Measurements from ENCODE around the gene MT2A. TPM values are rescaled to one million over a fixed set of nuclear protein-coding genes. Genes with fewer than 3 reads are reported as not detected.

The MT2A gene
- total RNA-seq, 4 donors from 2014 or later, result 27.0 to 528 (median 116) TPM

GRCh38 chr16:56609463-56609921 lies 1.1 kb downstream of the MT2A start:
- Histone ChIP-seq H3K27me3 (no peaks in the 10 kb centered on the region), H3K4me1 (peaks cover 54 to 65% (median 60%) of the 10 kb centered on the region in 4 donors), H3K9me3 (no peaks in the 10 kb centered on the region), H3K27ac (replicated peaks in 1 of 4) (peak overlapping the region; percentile 84 to 96 (median 92)), H3K4me3 (peak overlapping the region; percentile 56 to 67 (median 62)), H3K36me3 (no peaks in the 10 kb centered on the region)
- DNase-seq (ENCODE audit: extremely low spot score), result no peak
- TF ChIP-seq EP300 (IDR thresholded peaks at IDR 0.05), result no peak
- peak; percentile 45 for TF ChIP-seq POLR2A (IDR thresholded peaks at IDR 0.05; ENCODE audit: low read depth)
- TF ChIP-seq POLR2AphosphoS5 (IDR thresholded peaks at IDR 0.05), result peak; percentile 52 to 73
- TF ChIP-seq, protein P1, sequence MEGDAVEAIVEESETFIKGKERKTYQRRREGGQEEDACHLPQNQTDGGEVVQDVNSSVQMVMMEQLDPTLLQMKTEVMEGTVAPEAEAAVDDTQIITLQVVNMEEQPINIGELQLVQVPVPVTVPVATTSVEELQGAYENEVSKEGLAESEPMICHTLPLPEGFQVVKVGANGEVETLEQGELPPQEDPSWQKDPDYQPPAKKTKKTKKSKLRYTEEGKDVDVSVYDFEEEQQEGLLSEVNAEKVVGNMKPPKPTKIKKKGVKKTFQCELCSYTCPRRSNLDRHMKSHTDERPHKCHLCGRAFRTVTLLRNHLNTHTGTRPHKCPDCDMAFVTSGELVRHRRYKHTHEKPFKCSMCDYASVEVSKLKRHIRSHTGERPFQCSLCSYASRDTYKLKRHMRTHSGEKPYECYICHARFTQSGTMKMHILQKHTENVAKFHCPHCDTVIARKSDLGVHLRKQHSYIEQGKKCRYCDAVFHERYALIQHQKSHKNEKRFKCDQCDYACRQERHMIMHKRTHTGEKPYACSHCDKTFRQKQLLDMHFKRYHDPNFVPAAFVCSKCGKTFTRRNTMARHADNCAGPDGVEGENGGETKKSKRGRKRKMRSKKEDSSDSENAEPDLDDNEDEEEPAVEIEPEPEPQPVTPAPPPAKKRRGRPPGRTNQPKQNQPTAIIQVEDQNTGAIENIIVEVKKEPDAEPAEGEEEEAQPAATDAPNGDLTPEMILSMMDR (IDR thresholded peaks at IDR 0.05), result peak; percentile 11 to 30 (median 16)
- intact Hi-C loops (cut with DNase I), result loop anchor here (2.0 kb wide), 2 partner anchors 15 to 73 kb away; partner anchors contain the start of genes MT1E and MT1X
- WGBS, result 1% methylated on average over 6 of the region's 6 CpGs

GRCh38 chr16:56610017-56610608 lies 1.7 kb downstream of the MT2A start:
- no peaks in the 10 kb centered on the region for H3K9me3 ChIP-seq
- peak overlapping the region; percentile 56 to 67 (median 62) for H3K4me3 ChIP-seq
- no peaks in the 10 kb centered on the region for H3K36me3 ChIP-seq
- peak overlapping the region; percentile 84 to 96 (median 92) for H3K27ac ChIP-seq (replicated peaks in 1 of 4)
- no peak for DNase-seq (ENCODE audit: extremely low spot score)
- no peaks in the 10 kb centered on the region for H3K27me3 ChIP-seq
- TF ChIP-seq POLR2A (IDR thresholded peaks at IDR 0.05; ENCODE audit: low read depth), result peak; percentile 34
- TF ChIP-seq EP300 (IDR thresholded peaks at IDR 0.05), result peak; percentile 43
- TF ChIP-seq POLR2AphosphoS5 (IDR thresholded peaks at IDR 0.05), result peak; percentile 77
- TF ChIP-seq, protein P1 (IDR thresholded peaks at IDR 0.05), result no peak
- intact Hi-C loops (cut with DNase I), result no loop called here
- H3K4me1 ChIP-seq, result peaks cover 54 to 65% (median 60%) of the 10 kb centered on the region in 4 donors
- WGBS, result 21% methylated on average over 10 of the region's 10 CpGs

DNA sequence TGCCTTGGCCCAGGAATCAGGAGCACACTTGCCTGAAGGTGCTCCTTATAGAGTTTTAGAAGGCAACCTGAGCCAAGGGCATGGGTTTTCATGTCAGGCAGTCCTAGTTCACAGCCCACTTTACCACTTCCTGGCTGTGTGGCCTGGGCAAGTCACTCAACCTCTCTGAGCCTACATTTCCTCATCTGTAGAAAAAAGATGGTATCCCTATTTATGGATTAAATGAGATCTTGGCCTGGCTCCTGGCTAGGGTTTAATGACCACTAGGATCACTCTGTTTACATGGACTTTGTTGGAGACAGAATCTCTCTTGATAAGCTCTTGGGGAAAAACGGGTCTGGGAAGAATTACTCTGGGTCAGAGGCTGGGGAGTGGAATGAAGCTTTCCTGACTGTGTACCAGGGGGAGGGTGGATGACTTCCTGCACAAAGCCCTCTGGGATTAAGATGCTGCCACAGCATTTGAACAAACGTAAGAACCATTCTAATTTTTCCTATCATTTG lies 2.3 kb downstream of the MT2A start:
- Histone ChIP-seq H3K9me3 (no peaks in the 10 kb centered on the region), H3K36me3 (no peaks in the 10 kb centered on the region), H3K4me3 (peak overlapping the region in 3 of 4 donors; percentile 56 to 67 (median 61)), H3K27ac (replicated peaks in 1 of 4) (peak overlapping the region; percentile 84 to 96 (median 92)), H3K27me3 (no peaks in the 10 kb centered on the region), H3K4me1 (peaks cover 53 to 62% (median 59%) of the 10 kb centered on the region in 4 donors)
- no peak for DNase-seq (ENCODE audit: extremely low spot score)
- TF ChIP-seq, protein P1 (IDR thresholded peaks at IDR 0.05), result no peak
- TF ChIP-seq POLR2A (IDR thresholded peaks at IDR 0.05; ENCODE audit: low read depth), result no peak
- intact Hi-C loops (cut with DNase I), result no loop called here
- 24% methylated on average over 2 of the region's 2 CpGs for WGBS

GRCh38 chr16:56611281-56611833 lies 3.0 kb downstream of the MT2A start:
- peak overlapping the region; percentile 84 to 96 (median 92) for H3K27ac ChIP-seq (replicated peaks in 1 of 4)

GRCh38 chr16:56613706-56614105 lies 5.3 kb downstream of the MT2A start:
- H3K4me1 ChIP-seq, result peaks cover 39 to 51% (median 49%) of the 10 kb centered on the region in 4 donors

More at GRCh38 chr16:56611281-56611833, 3.0 kb downstream of the MT2A start:
- intact Hi-C loops (cut with DNase I), result no loop called here
- no peaks in the 10 kb centered on the region for H3K27me3 ChIP-seq
- 87% methylated on average over 2 of the region's 2 CpGs for WGBS
- H3K9me3 ChIP-seq, result no peaks in the 10 kb centered on the region
- peaks cover 46 to 56% (median 52%) of the 10 kb centered on the region in 4 donors for H3K4me1 ChIP-seq
- TF ChIP-seq EP300 (IDR thresholded peaks at IDR 0.05) (no peak), POLR2AphosphoS5 (IDR thresholded peaks at IDR 0.05) (peak; percentile 57 to 62)
- no peak for DNase-seq (ENCODE audit: extremely low spot score)
- H3K4me3 ChIP-seq, result peak overlapping the region in 1 of 4 donors; percentile 67
- H3K36me3 ChIP-seq, result no peaks in the 10 kb centered on the region

More at GRCh38 chr16:56613706-56614105, 5.3 kb downstream of the MT2A start:
- intact Hi-C loops (cut with DNase I), result no loop called here
- no peak for TF ChIP-seq EP300 (IDR thresholded peaks at IDR 0.05)
- TF ChIP-seq, protein P1 (IDR thresholded peaks at IDR 0.05), result no peak
- no peak for TF ChIP-seq POLR2A (IDR thresholded peaks at IDR 0.05; ENCODE audit: low read depth)
- no peak for TF ChIP-seq POLR2AphosphoS5 (IDR thresholded peaks at IDR 0.05)
- no peak for DNase-seq (ENCODE audit: extremely low spot score)
- Histone ChIP-seq H3K4me3 (no peak overlapping the region), H3K9me3 (no peaks in the 10 kb centered on the region), H3K36me3 (no peaks in the 10 kb centered on the region), H3K27me3 (no peaks in the 10 kb centered on the region), H3K27ac (replicated peaks in 1 of 4) (no peak overlapping the region)
